ENCODE data around the gene TOMM5. TPM values are rescaled to one million over a fixed set of nuclear protein-coding genes. Genes with fewer than 3 reads are reported as not detected.
A peak's percentile ranks its signal among the peaks of the same experiment; 100 is the strongest.
"Not testable (repeated sequence)": the region's sequence is repeated elsewhere in the genome, so short reads cannot be mapped to it uniquely, and the experiment has no call there.

Gene TOMM5
- total RNA-seq, 1 donor from 2014 or later: 53.9 TPM

- DNase-seq (ENCODE audit: low spot score): no peak
Observed at GRCh38 chr9:37611961-37612360, 19.6 kb upstream of the TOMM5 start.

GRCh38 chr9:37611014-37611413 is 18.6 kb upstream of the TOMM5 start:
- DNase-seq (ENCODE audit: low spot score): no peak

GRCh38 chr9:37609735-37610397 is 17.5 kb upstream of the TOMM5 start:
- no peak for DNase-seq (ENCODE audit: low spot score)

- no peak for DNase-seq (ENCODE audit: low spot score)
Observed at GRCh38 chr9:37608250-37608649, 15.9 kb upstream of the TOMM5 start.

- DNase-seq (ENCODE audit: low spot score): no peak
Observed at GRCh38 chr9:37604296-37604695, 11.9 kb upstream of the TOMM5 start.

GRCh38 chr9:37602817-37603216 is 10.4 kb upstream of the TOMM5 start:
- peak; percentile 91 for DNase-seq (ENCODE audit: low spot score)

- DNase-seq (ENCODE audit: low spot score): not testable (repeated sequence)
Observed at GRCh38 chr9:37602061-37602460, 9.7 kb upstream of the TOMM5 start.

- no peak for DNase-seq (ENCODE audit: low spot score)
Observed at GRCh38 chr9:37596504-37596903, 4.1 kb upstream of the TOMM5 start.

GRCh38 chr9:37593883-37594448 is 1.6 kb upstream of the TOMM5 start:
- no peak for DNase-seq (ENCODE audit: low spot score)

- DNase-seq (ENCODE audit: low spot score): no peak
Observed at GRCh38 chr9:37587521-37587920, 4.9 kb downstream of the TOMM5 start.

- no peak for DNase-seq (ENCODE audit: low spot score)
Observed at GRCh38 chr9:37583522-37584121, 8.8 kb downstream of the TOMM5 start.

GRCh38 chr9:37582548-37583157 is 9.7 kb downstream of the TOMM5 start:
- no peak for DNase-seq (ENCODE audit: low spot score)

GRCh38 chr9:37575921-37576721 is 16.3 kb downstream of the TOMM5 start, which contains the start of gene FBXO10:
FBXO10 (minus strand) TSS chr9:37576380; CDS start chr9:37541768, 34,612 bp downstream.
- DNase-seq (ENCODE audit: low spot score): peak; percentile 63

- DNase-seq (ENCODE audit: low spot score): no peak
Observed at GRCh38 chr9:37575511-37575914, 16.9 kb downstream of the TOMM5 start.

- no peak for DNase-seq (ENCODE audit: low spot score)
Observed at GRCh38 chr9:37575001-37575400, 17.4 kb downstream of the TOMM5 start.

GRCh38 chr9:37574241-37574721 is 18.1 kb downstream of the TOMM5 start:
- no peak for DNase-seq (ENCODE audit: low spot score)

- no peak for DNase-seq (ENCODE audit: low spot score)
Observed at GRCh38 chr9:37571282-37571681, 21.1 kb downstream of the TOMM5 start.

- DNase-seq (ENCODE audit: low spot score): no peak
Observed at GRCh38 chr9:37566716-37567115, 25.7 kb downstream of the TOMM5 start.

- DNase-seq (ENCODE audit: low spot score): no peak
Observed at GRCh38 chr9:37565661-37566618, 26.5 kb downstream of the TOMM5 start.

- no peak for DNase-seq (ENCODE audit: low spot score)
Observed at GRCh38 chr9:37564916-37565315, 27.5 kb downstream of the TOMM5 start.
